ENCODE measurements around the gene ANXA2. TPM values are rescaled to one million over a fixed set of nuclear protein-coding genes. Genes with fewer than 3 reads are reported as not detected.
"Not testable (repeated sequence)": the region's sequence is repeated elsewhere in the genome, so short reads cannot be mapped to it uniquely, and the experiment has no call there.

Gene ANXA2
- total RNA-seq, 2 donors from 2014 or later, result 265 to 341 TPM

DNA sequence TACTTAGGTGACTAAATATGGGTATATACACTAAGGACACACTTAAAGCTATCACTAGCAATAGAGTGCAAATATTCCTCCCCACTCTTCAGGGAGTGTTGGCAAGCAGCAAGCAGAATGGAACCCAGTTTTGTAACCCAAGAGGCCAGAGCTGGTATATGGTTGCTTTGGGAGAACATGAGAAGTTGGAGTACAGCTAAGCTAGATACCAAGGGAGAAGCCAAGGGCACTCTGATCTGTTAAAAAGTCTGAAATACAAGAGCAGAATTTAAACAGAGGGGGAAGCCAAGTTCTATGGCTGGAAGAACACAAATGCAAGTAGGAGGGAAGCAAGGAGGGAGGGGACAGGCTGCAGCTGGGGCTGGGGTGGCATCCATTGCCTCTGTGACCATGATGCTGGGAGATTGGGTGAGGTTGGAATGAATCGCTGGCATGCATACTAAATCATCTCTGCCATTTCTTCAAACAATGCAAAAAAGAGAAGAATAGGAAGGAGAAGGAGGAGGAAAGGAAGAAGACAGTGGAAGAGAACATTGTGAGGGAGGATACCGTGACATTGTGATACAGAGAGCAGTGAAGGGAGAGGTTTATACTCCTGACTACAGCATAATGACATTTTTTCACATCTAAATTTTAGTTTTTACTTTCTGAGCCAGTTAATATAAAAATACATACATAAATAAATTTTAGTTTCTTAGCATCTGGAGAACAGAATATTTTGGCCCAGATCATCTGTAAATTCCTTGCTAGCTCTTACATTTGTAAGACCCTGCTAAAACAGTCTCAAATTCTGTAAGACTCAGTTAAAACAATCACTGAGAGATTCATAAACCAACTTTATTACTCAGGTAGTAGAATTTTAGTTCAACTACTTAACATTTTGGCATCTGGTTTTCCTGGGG, 9.0 kb upstream of the ANXA2 start:
- TF ChIP-seq POLR2A (IDR thresholded peaks at IDR 0.05), result no peak
- no peak for TF ChIP-seq CTCF (IDR thresholded peaks at IDR 0.05)
- no peak for DNase-seq
- H3K27ac ChIP-seq, result no peak overlapping the region
- H3K36me3 ChIP-seq (replicated peaks in 1 of 2; ENCODE audit: insufficient read depth in 1 of 2, low read depth in 2 of 2), result no peaks in the 10 kb centered on the region
- H3K9me3 ChIP-seq, result no peaks in the 10 kb centered on the region
- 73 to 92% methylated on average over 2 of the region's 2 CpGs for WGBS, 2 donors
- intact Hi-C loops (cut with DNase I), result no loop called here
- no peaks in the 10 kb centered on the region for H3K4me1 ChIP-seq
- H3K4me3 ChIP-seq, result no peak overlapping the region
- H3K27me3 ChIP-seq, result no peaks in the 10 kb centered on the region
- ATAC-seq, result no peak

DNA sequence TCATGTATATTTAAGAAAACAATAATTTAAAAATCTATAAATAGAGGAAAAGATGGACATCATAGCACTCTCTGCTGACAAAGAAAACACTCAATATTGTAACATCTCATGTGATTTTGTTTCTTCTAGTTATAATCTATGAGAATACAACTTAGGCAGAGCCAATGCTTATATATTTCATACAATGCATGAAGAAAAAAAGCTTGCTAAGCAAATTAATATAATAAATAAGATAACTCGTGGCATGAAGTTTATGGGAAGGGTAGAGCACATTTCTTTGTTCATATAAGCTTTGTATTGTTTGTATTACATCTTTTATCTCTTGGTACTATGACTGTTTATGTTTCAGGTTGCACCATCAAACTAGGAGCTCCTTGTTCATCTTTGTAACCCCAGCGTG, 7.6 kb upstream of the ANXA2 start:
- Histone ChIP-seq H3K27ac (no peak overlapping the region), H3K4me3 (no peak overlapping the region), H3K4me1 (no peaks in the 10 kb centered on the region), H3K9me3 (no peaks in the 10 kb centered on the region), H3K36me3 (replicated peaks in 1 of 2; ENCODE audit: insufficient read depth in 1 of 2, low read depth in 2 of 2) (no peaks in the 10 kb centered on the region), H3K27me3 (no peaks in the 10 kb centered on the region)
- ATAC-seq (no peak), DNase-seq (no peak)
- TF ChIP-seq CTCF (IDR thresholded peaks at IDR 0.05), result no peak
- no peak for TF ChIP-seq POLR2A (IDR thresholded peaks at IDR 0.05)
- intact Hi-C loops (cut with DNase I), result no loop called here
- WGBS, 2 donors, result 42 to 48% methylated on average over 2 of the region's 2 CpGs

- ATAC-seq; intact Hi-C loops (cut with DNase I); H3K27ac ChIP-seq; H3K36me3 ChIP-seq (replicated peaks in 1 of 2; ENCODE audit: insufficient read depth in 1 of 2, low read depth in 2 of 2); DNase-seq; H3K27me3 ChIP-seq; H3K9me3 ChIP-seq; H3K4me3 ChIP-seq; H3K4me1 ChIP-seq: not testable (repeated sequence)
- 90 to 95% methylated on average over 10 to 12 of the region's 12 CpGs for WGBS, 2 donors
These were observed 6.6 kb upstream of the ANXA2 start for GRCh38 chr15:60404351-60404750.

GRCh38 chr15:60400944-60401343, 3.2 kb upstream of the ANXA2 start:
- Histone ChIP-seq H3K36me3 (replicated peaks in 1 of 2; ENCODE audit: insufficient read depth in 1 of 2, low read depth in 2 of 2) (no peaks in the 10 kb centered on the region), H3K4me1 (peaks cover 17% of the 10 kb centered on the region), H3K9me3 (no peaks in the 10 kb centered on the region), H3K27ac (no peak overlapping the region), H3K27me3 (no peaks in the 10 kb centered on the region), H3K4me3 (no peak overlapping the region)
- no peak for TF ChIP-seq POLR2A (IDR thresholded peaks at IDR 0.05)
- DNase-seq, result no peak
- 33 to 40% methylated on average over 3 of the region's 3 CpGs for WGBS, 2 donors
- intact Hi-C loops (cut with DNase I), result no loop called here
- no peak for ATAC-seq

DNA sequence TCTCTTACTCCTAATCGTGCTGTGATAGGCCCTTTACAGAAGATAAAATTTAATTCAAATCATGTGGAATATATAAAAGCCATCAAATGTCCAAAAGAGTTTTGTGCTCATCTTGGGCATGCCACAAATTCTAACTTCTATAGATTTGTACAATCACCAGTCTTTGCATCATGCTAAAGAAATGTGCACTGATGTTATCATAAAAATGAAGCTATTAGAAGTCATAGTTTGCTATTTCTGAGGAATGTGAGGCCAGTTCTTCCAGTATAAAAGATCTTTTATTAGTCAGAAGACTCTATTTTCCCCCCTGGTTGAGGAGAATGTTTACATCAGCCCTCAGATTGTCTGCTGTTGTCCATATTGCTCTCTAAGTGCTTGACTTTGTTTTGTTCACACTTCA, 2.1 kb upstream of the ANXA2 start:
- no peak for TF ChIP-seq POLR2A (IDR thresholded peaks at IDR 0.05)
- no peak for TF ChIP-seq CTCF (IDR thresholded peaks at IDR 0.05)
- H3K36me3 ChIP-seq (replicated peaks in 1 of 2; ENCODE audit: insufficient read depth in 1 of 2, low read depth in 2 of 2), result no peaks in the 10 kb centered on the region
- no peak for DNase-seq
- ATAC-seq, result no peak
- peak overlapping the region in 1 of 4 donors; percentile 97 for H3K27ac ChIP-seq
- H3K9me3 ChIP-seq, result no peaks in the 10 kb centered on the region
- peaks cover 26% of the 10 kb centered on the region for H3K4me1 ChIP-seq
- intact Hi-C loops (cut with DNase I), result no loop called here
- H3K4me3 ChIP-seq, result no peak overlapping the region
- 32 to 44% methylated on average over 1 of the region's 1 CpG for WGBS, 2 donors
- no peaks in the 10 kb centered on the region for H3K27me3 ChIP-seq
